Naive thymus-derived CD4-positive, alpha-beta T cell (primary cell): ENCODE measurements around the gene MGAT4B. TPM values are rescaled to one million over a fixed set of nuclear protein-coding genes. Genes with fewer than 3 reads are reported as not detected.

Experiments used
- ATAC-seq: fragments of 150-1000 bp; cut with Tn5 transposase; 2 replicates; pipeline ENCODE4 v1.10.0; 2021; ENCODE audit warnings: mild to moderate bottlenecking, moderate library complexity
- CTCF ChIA-PET: fragments of 350-600 bp; sonication (Branson Sonifier 250); formaldehyde crosslinking; loops from one replicate; lab custom pipeline; 2021; ENCODE audit warnings: antibody characterized with exemption; lab: Charles Lee
- POLR2A ChIA-PET: fragments of 350-600 bp; sonication (Branson Sonifier 250); formaldehyde crosslinking; loops from one replicate; lab custom pipeline; 2021; ENCODE audit warnings: antibody characterized with exemption, inconsistent platforms; lab: Charles Lee
- DNase-seq, 9 donors: peaks; one replicate each; pipeline versions ENCODE4 v3.0.0 to v3.0.0-alpha.2; 2020 to 2022; ENCODE audit warnings: mixed read lengths in 1 of 9
- H3K27ac ChIP-seq: one replicate; pipeline ENCODE4 v1.7.0; 2013; ENCODE audit warnings: mild to moderate bottlenecking, low read depth, low read length, moderate library complexity
- H3K27me3 ChIP-seq, 2 donors: one replicate each; pipeline ENCODE4 v1.7.0; 2013; ENCODE audit warnings: low read length in 2 of 2, mild to moderate bottlenecking in 2 of 2, moderate library complexity in 2 of 2; ENCODE audit not compliant: control insufficient read depth in 2 of 2, insufficient read depth in 2 of 2
- H3K36me3 ChIP-seq, 3 experiments: 1 replicate in 2 of 3; 2 replicates in 1 of 3; pipeline ENCODE4 v1.7.0; 2013; ENCODE audit warnings: low read length in 3 of 3, mild to moderate bottlenecking in 3 of 3, moderate library complexity in 1 of 3; ENCODE audit not compliant: insufficient read depth in 3 of 3, control insufficient read depth in 2 of 3
- H3K4me1 ChIP-seq, 2 donors: one replicate each; pipeline ENCODE4 v1.7.0; 2013; ENCODE audit warnings: low read length in 2 of 2, mild to moderate bottlenecking in 2 of 2, moderate library complexity in 1 of 2; ENCODE audit not compliant: control insufficient read depth in 2 of 2, insufficient read depth in 2 of 2
- H3K4me3 ChIP-seq: 2 replicates; pipeline ENCODE4 v1.7.0; 2013; ENCODE audit warnings: mild to moderate bottlenecking, low read length
- H3K9me3 ChIP-seq, 3 experiments: 1 replicate in 2 of 3; 2 replicates in 1 of 3; pipeline ENCODE4 v1.7.0; 2013; ENCODE audit warnings: low read length in 3 of 3; ENCODE audit not compliant: control insufficient read depth in 2 of 3
- H3K27ac Mint-ChIP-seq, 9 donors: one replicate each; pipeline ENCODE4 v1.8.0; 2020 to 2022; ENCODE audit warnings: mixed read lengths in 9 of 9, mild to moderate bottlenecking in 8 of 9, moderate library complexity in 5 of 9, inconsistent platforms in 2 of 9
- H3K27me3 Mint-ChIP-seq, 5 donors: one replicate each; pipeline ENCODE4 v1.8.0; 2021 to 2022; ENCODE audit warnings: mixed read lengths in 5 of 5, mild to moderate bottlenecking in 1 of 5
- H3K36me3 Mint-ChIP-seq, 5 donors: one replicate each; pipeline ENCODE4 v1.8.0; 2020 to 2022; ENCODE audit warnings: mixed read lengths in 5 of 5, mild to moderate bottlenecking in 3 of 5, inconsistent platforms in 1 of 5
- H3K4me1 Mint-ChIP-seq, 7 donors: one replicate each; pipeline ENCODE4 v1.8.0; 2020 to 2022; ENCODE audit warnings: mixed read lengths in 7 of 7, mild to moderate bottlenecking in 3 of 7, inconsistent platforms in 1 of 7
- H3K4me3 Mint-ChIP-seq, 10 donors: one replicate each; pipeline ENCODE4 v1.8.0; 2020 to 2022; ENCODE audit warnings: mild to moderate bottlenecking in 10 of 10, mixed read lengths in 10 of 10, moderate library complexity in 6 of 10, inconsistent platforms in 2 of 10
- H3K9me3 Mint-ChIP-seq, 11 donors: one replicate each; pipeline ENCODE4 v1.8.0; 2020 to 2022; ENCODE audit warnings: mixed read lengths in 11 of 11, mild to moderate bottlenecking in 4 of 11, inconsistent platforms in 1 of 11, moderate library complexity in 1 of 11
- intact Hi-C, 2 donors: fragments of 100-400 bp; cut with micrococcal nuclease; formaldehyde crosslinking; loops; one replicate each; pipeline ENCODE4 v1.15.1; 2023
- polyA plus RNA-seq, 2 donors: library from polyadenylated mRNA; unstranded; fragments of 300-500 nt; fragmentation: Illumina TruSeq; gene quantifications; one replicate each; pipeline ENCODE4 v1.2.3, GENCODE V29; 2021
- total RNA-seq, 6 experiments: library from RNA in 5 of 6; stranded (reverse) in 5 of 6; gene quantifications; 1 replicate in 5 of 6; 2 replicates in 1 of 6; pipeline ENCODE4 v1.2.3 and lab custom pipeline; 2021 to 2026

The MGAT4B gene
- total and polyA plus RNA-seq, 7 experiments from 2014 or later, result 12.3 to 143 (median 114) TPM

DNA sequence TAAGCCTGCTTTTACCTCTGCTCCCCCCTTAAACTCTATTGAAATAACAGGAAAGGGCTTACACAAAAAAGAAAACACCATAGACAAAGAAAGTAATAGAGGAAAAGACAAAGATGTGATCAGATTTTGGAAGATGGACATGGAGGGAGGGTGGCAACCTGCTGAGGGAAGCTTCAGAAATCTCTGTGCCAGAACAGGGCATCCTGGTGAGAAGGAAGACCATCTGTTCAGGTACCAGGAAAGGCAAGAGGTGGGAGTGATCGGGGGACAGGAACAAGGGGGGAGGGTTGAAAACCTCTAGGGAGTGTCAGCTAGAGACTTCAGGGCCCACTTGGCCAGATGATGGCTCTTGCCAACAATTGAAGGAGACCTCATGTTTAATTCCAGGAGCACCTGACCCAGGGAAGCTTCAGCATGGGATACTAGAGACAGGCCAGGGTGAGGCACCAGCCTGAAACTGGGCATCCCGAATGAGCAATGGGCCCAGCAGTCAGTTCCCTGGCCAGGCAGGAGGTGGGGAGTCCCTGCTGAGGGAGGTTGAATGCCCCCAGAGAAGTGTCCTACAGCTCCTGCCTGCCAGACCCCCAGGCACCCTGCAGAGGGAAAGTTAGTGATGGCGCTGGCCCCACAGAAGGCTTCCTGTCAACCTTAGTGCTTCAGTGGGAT, 22.2 kb upstream of the MGAT4B start:
- Histone ChIP-seq H3K27me3 (no peaks in the 10 kb centered on the region), H3K9me3 (no peaks in the 10 kb centered on the region), H3K4me1 (no peaks in the 10 kb centered on the region), H3K27ac (peak overlapping the region; percentile 37), H3K4me3 (no peak overlapping the region), H3K36me3 (peaks cover 30 to 93% (median 32%) of the 10 kb centered on the region in 3 experiments)
- intact Hi-C loops, result loop anchor here in 1 of 2 donors (10.0 kb wide), 1 partner anchor 274 kb away; the partner anchor contains the start of gene RUFY1
- Mint-ChIP-seq H3K27me3 (no peaks in the 10 kb centered on the region), H3K4me1 (peaks cover 13 to 32% (median 21%) of the 10 kb centered on the region in 7 donors), H3K9me3 (peaks cover 0 to 2% (median 0%) of the 10 kb centered on the region in 11 donors), H3K27ac (peak overlapping the region in 8 of 9 donors; percentile 20 to 83 (median 71)), H3K36me3 (peaks cover 15 to 62% (median 33%) of the 10 kb centered on the region in 5 donors), H3K4me3 (no peak overlapping the region)
- POLR2A ChIA-PET, result interaction anchor here (0.9 to 3.8 kb wide), 3 partner anchors 8 to 34 kb away, joined by 3 to 17 read pairs (median 6); partner anchors contain the start of gene SQSTM1
- ATAC-seq (no peak), DNase-seq (no peak)
- CTCF ChIA-PET, result no interaction called here

DNA sequence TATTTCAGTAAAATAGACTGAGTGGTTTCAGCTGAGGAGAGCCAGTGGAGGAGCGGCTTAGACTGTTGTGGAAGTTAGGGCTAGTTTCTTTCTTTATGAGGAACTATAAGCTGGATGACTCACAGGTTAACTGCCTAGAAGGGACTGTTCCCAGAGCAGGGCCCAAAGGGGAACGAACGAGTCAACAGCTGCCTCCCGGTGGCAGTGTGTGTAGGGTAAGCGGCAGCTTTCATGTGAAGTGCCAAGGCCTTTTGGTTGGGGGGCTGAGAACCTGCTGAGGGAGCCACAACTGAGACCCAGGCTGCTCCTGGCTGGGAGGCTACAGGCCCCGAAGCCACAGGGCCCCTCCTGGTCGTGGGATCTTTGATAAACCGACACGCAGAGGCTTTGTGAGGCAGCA, 21.0 kb upstream of the MGAT4B start:
- ChIA-PET CTCF (interaction anchor here (1.1 kb wide), 1 partner anchor 26 kb away, joined by 5 read pairs; no protein-coding TSS in a partner anchor), POLR2A (interaction anchor here (0.6 to 1.6 kb wide), 2 partner anchors 9 to 150 kb away, joined by 3 to 6 read pairs; no protein-coding TSS in a partner anchor)

DNA sequence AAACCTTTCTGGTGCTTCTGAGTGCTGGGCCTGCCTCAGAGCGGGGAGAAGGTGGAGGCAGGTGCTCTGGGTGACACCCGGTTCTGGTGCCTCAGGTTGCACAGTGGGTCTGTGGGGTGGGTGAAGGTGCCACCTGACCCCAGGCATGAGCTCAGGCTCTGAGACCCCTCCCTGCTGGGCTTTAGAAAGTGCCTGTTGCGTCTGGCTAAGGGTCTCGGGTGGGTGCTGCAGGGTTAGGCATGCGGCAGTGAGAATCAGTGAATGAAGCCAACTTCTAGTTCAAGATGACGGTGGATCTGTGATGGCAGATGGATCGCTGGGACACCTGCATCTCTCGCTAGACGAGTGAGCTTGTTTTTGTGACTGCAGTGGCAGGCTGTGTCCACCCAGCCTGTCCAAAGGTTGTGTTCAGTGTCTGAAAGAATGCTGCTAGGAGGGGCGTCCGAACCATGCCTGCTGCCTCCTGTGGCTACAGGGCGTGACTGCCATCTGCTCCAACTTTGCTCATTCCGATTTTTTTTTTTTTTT, 19.1 kb upstream of the MGAT4B start:
- H3K9me3 Mint-ChIP-seq, result peaks cover 0 to 3% (median 0%) of the 10 kb centered on the region in 11 donors
- H3K27ac Mint-ChIP-seq, result peak overlapping the region in 2 of 9 donors; percentile 38 to 64
- DNase-seq, result no peak
- Histone ChIP-seq H3K4me3 (no peak overlapping the region), H3K27me3 (no peaks in the 10 kb centered on the region), H3K4me1 (peaks cover 13 to 17% of the 10 kb centered on the region in 2 donors), H3K9me3 (no peaks in the 10 kb centered on the region), H3K36me3 (peaks cover 13 to 76% (median 20%) of the 10 kb centered on the region in 3 experiments), H3K27ac (no peak overlapping the region)
- ChIA-PET POLR2A (interaction anchor here (0.7 to 1.0 kb wide), 3 partner anchors 21 to 1702 kb away, joined by 3 read pairs; partner anchors contain the start of gene HNRNPH1), CTCF (no interaction called here)
- peaks cover 20 to 52% (median 35%) of the 10 kb centered on the region in 7 donors for H3K4me1 Mint-ChIP-seq
- ATAC-seq, result no peak
- no peak overlapping the region for H3K4me3 Mint-ChIP-seq
- no peaks in the 10 kb centered on the region for H3K27me3 Mint-ChIP-seq
- H3K36me3 Mint-ChIP-seq, result peaks cover 3 to 35% (median 18%) of the 10 kb centered on the region in 5 donors
- intact Hi-C loops, result loop anchor here in 1 of 2 donors (10.0 kb wide), 1 partner anchor 271 kb away; the partner anchor contains the start of gene RUFY1

More for the DNA sequence above, 21.0 kb upstream of the MGAT4B start:
- intact Hi-C loops, result loop anchor here in 1 of 2 donors (10.0 kb wide), 1 partner anchor 273 kb away; the partner anchor contains the start of gene RUFY1
- H3K4me1 Mint-ChIP-seq, result peaks cover 11 to 41% (median 26%) of the 10 kb centered on the region in 7 donors
- H3K9me3 Mint-ChIP-seq, result peaks cover 0 to 2% (median 0%) of the 10 kb centered on the region in 11 donors
- H3K36me3 ChIP-seq, result peaks cover 21 to 87% (median 23%) of the 10 kb centered on the region in 3 experiments
- ATAC-seq (peak; percentile 79), DNase-seq (no peak)
- H3K27me3 Mint-ChIP-seq, result no peaks in the 10 kb centered on the region
- H3K4me3 Mint-ChIP-seq, result no peak overlapping the region
- no peaks in the 10 kb centered on the region for H3K27me3 ChIP-seq
- peak overlapping the region in 7 of 9 donors; percentile 38 to 82 (median 67) for H3K27ac Mint-ChIP-seq
- H3K4me3 ChIP-seq, result no peak overlapping the region
- no peaks in the 10 kb centered on the region for H3K9me3 ChIP-seq
- peaks cover 4 to 7% of the 10 kb centered on the region in 2 donors for H3K4me1 ChIP-seq
- H3K36me3 Mint-ChIP-seq, result peaks cover 7 to 50% (median 25%) of the 10 kb centered on the region in 5 donors
- H3K27ac ChIP-seq, result no peak overlapping the region

DNA sequence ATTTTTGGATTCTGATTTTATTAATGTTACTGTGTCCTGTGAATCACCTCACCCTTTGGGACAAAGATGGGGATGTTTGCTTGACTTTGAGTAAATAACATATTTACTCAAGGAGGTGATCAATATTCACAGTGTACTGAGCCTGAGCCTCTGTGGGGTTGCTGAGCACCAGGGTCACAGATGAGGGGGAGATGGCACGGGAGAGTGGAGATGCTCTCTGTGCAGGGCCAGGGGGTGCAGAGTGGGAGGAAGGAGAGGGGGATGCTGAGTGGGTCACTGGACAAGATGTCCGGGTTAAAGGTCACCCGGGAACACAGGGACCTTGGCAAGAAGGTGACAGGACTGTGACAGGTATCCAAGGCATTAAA, 18.1 kb upstream of the MGAT4B start:
- Mint-ChIP-seq H3K9me3 (peaks cover 0 to 3% (median 0%) of the 10 kb centered on the region in 11 donors), H3K4me3 (no peak overlapping the region), H3K27ac (peak overlapping the region in 4 of 9 donors; percentile 7 to 26 (median 12)), H3K36me3 (peaks cover 3 to 30% (median 14%) of the 10 kb centered on the region in 5 donors), H3K4me1 (peaks cover 26 to 58% (median 43%) of the 10 kb centered on the region in 7 donors), H3K27me3 (no peaks in the 10 kb centered on the region)
- Histone ChIP-seq H3K36me3 (peaks cover 10 to 66% (median 20%) of the 10 kb centered on the region in 3 experiments), H3K4me3 (no peak overlapping the region), H3K27me3 (no peaks in the 10 kb centered on the region), H3K9me3 (no peaks in the 10 kb centered on the region), H3K4me1 (peaks cover 21 to 25% of the 10 kb centered on the region in 2 donors), H3K27ac (no peak overlapping the region)
- no peak for DNase-seq
- intact Hi-C loops, result loop anchor here (5.0 to 10.0 kb wide), 3 partner anchors 83 to 270 kb away; partner anchors contain the start of genes RUFY1 (in 1 of the 2) and TBC1D9B (in 1 of the 2)
- ChIA-PET CTCF (no interaction called here), POLR2A (interaction anchor here (0.5 kb wide), 1 partner anchor 99 kb away, joined by 4 read pairs; no protein-coding TSS in a partner anchor)
- ATAC-seq, result no peak

DNA sequence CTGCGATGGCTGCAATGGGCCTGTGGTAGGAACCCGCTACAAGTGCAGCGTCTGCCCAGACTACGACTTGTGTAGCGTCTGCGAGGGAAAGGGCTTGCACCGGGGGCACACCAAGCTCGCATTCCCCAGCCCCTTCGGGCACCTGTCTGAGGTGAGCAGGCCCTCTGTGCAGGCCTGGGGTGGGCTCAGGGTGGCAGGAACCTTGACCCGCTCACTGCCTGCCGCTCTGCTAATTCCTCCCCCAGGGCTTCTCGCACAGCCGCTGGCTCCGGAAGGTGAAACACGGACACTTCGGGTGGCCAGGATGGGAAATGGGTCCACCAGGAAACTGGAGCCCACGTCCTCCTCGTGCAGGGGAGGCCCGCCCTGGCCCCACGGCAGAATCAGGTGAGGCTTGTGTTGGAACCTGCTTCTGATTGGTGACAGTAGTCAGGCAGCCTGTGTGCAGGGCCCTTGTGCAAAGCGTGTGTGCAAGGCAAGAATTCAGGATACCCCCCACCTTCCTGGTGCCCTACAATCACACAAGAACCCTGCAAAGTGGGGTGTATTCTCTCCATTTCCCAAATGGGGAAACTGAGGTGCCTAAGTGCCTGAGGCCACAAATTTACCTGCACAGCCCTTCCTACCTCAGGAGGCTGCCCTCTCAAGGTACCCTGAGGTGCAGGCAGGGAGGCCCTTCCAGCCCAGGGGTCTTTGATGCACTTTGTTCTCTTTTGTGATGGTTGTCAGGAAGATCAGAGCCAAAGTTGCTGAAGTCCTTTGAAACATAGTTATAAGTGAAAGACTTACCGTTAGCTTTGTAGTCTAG, 17.5 kb upstream of the MGAT4B start:
- H3K4me1 Mint-ChIP-seq, result peaks cover 24 to 58% (median 46%) of the 10 kb centered on the region in 7 donors

More for the DNA sequence above, 17.5 kb upstream of the MGAT4B start:
- intact Hi-C loops, result loop anchor here (5.0 to 10.0 kb wide), 3 partner anchors 83 to 269 kb away; partner anchors contain the start of genes RUFY1 (in 1 of the 2) and TBC1D9B (in 1 of the 2)
- peaks cover 8 to 62% (median 20%) of the 10 kb centered on the region in 3 experiments for H3K36me3 ChIP-seq
- peak overlapping the region in 4 of 9 donors; percentile 7 to 26 (median 12) for H3K27ac Mint-ChIP-seq
- ATAC-seq (no peak), DNase-seq (no peak)
- CTCF ChIA-PET, result no interaction called here
- no peaks in the 10 kb centered on the region for H3K27me3 ChIP-seq
- POLR2A ChIA-PET, result interaction anchor here (0.5 to 10.0 kb wide), 4 partner anchors 8 to 99 kb away, joined by 3 to 136 read pairs (median 4); partner anchors contain the start of gene MGAT4B
- H3K36me3 Mint-ChIP-seq, result peaks cover 3 to 27% (median 9%) of the 10 kb centered on the region in 5 donors
- no peaks in the 10 kb centered on the region for H3K9me3 ChIP-seq
- H3K4me3 Mint-ChIP-seq, result peak overlapping the region in 1 of 10 donors; percentile 96
- H3K4me1 ChIP-seq, result peaks cover 27 to 31% of the 10 kb centered on the region in 2 donors
- H3K9me3 Mint-ChIP-seq, result peaks cover 0 to 3% (median 0%) of the 10 kb centered on the region in 11 donors
- H3K27me3 Mint-ChIP-seq, result no peaks in the 10 kb centered on the region
- H3K4me3 ChIP-seq, result no peak overlapping the region
- no peak overlapping the region for H3K27ac ChIP-seq
